K562 (cell line): ENCODE measurements around the gene PRKACG. TPM values are rescaled to one million over a fixed set of nuclear protein-coding genes. Genes with fewer than 3 reads are reported as not detected.
A peak's percentile ranks its signal among the peaks of the same experiment; 100 is the strongest.

ENCODE experiments used
- CBX5 ChIP-seq: IDR thresholded peaks from 2 replicates; pipeline ENCODE4 v1.6.1; 2014; ENCODE audit warnings: low read depth, borderline replicate concordance
- CREB1 ChIP-seq, 2 experiments: sonication (generic) in 1 of 2; formaldehyde crosslinking in 1 of 2; IDR thresholded peaks; 2 replicates each; pipeline versions ENCODE4 v1.6.1 to v1.8.0; 2012 to 2022; ENCODE audit warnings: inconsistent platforms in 1 of 2, mild to moderate bottlenecking in 1 of 2, missing genetic modification reagents in 1 of 2, moderate library complexity in 1 of 2
- HDAC1 ChIP-seq, 2 experiments: fragments of 450-650 bp; IDR thresholded peaks; 2 replicates each; pipeline ENCODE4 v1.6.1; 2016 to 2017; ENCODE audit warnings: inconsistent platforms in 1 of 2, mild to moderate bottlenecking in 1 of 2, moderate library complexity in 1 of 2
- KDM5B ChIP-seq: fragments of 200-600 bp; sonication (generic); IDR thresholded peaks from 2 replicates; pipeline ENCODE4 v1.6.1; 2012; ENCODE audit warnings: low read depth, mild to moderate bottlenecking, moderate library complexity, low read length, control low read depth, inconsistent platforms; ENCODE audit not compliant: insufficient replicate concordance
- PHF8 ChIP-seq: fragments of 200-600 bp; sonication (generic); IDR thresholded peaks from 2 replicates; pipeline ENCODE4 v1.6.1; 2012; ENCODE audit warnings: mixed run types, mild to moderate bottlenecking, inconsistent platforms, low read length, moderate library complexity, borderline replicate concordance
- POLR2A ChIP-seq: fragments of 450-650 bp; conservative IDR thresholded peaks from 2 replicates; pipeline ENCODE4 v1.6.1; 2016
- RBM25 ChIP-seq: fragments of 200-400 bp; formaldehyde crosslinking; IDR thresholded peaks from 2 replicates; pipeline ENCODE4 v1.6.1; 2018; ENCODE audit warnings: low read length, low read depth, moderate library complexity; ENCODE audit not compliant: severe bottlenecking
- SIN3A ChIP-seq, 2 experiments: fragments of 150-350 bp in 1 of 2; IDR thresholded peaks; 2 replicates each; pipeline ENCODE4 v1.6.1; 2011 to 2016; ENCODE audit warnings: borderline replicate concordance in 2 of 2, low read depth in 2 of 2, low read length in 2 of 2, mild to moderate bottlenecking in 2 of 2, moderate library complexity in 2 of 2; ENCODE audit not compliant: control insufficient read depth in 1 of 2
- TEAD4 ChIP-seq, 2 experiments: sonication (generic) in 1 of 2; formaldehyde crosslinking in 1 of 2; IDR thresholded peaks; 2 replicates each; pipeline versions ENCODE4 v1.6.1 to v1.8.0; 2012 to 2022; ENCODE audit warnings: borderline replicate concordance in 1 of 2, inconsistent platforms in 1 of 2, low read length in 1 of 2, mild to moderate bottlenecking in 1 of 2, missing genetic modification reagents in 1 of 2
- TOE1 ChIP-seq, 2 experiments: fragments of 450-650 bp in 1 of 2; sonication (generic) in 1 of 2; formaldehyde crosslinking in 1 of 2; IDR thresholded peaks; 2 replicates each; pipeline versions ENCODE4 v1.7.1 to v1.8.0; 2016 to 2022; ENCODE audit warnings: borderline replicate concordance in 2 of 2, mild to moderate bottlenecking in 2 of 2, antibody characterized with exemption in 1 of 2, inconsistent platforms in 1 of 2, low read depth in 1 of 2, missing genetic modification reagents in 1 of 2, moderate library complexity in 1 of 2
- ZNF644 ChIP-seq: fragments of 200-800 bp; sonication (Bioruptor generic); IDR thresholded peaks from 2 replicates; pipeline ENCODE4 v1.6.1; 2016; ENCODE audit warnings: low read depth, missing genetic modification characterization, missing compliant biosample characterization
- polyA plus RNA-seq, 8 experiments: library from polyadenylated mRNA; depleted of rRNA in 4 of 8; stranded (reverse) in 5 of 8; unstranded in 3 of 8; fragments of >200 nt; fragmentation: Nextera tagmentation in 2 of 8; fragmentation: Illumina TruSeq in 1 of 8; extraction: Ambion mirVana in 2 of 8; extraction: Trizol in 1 of 8; gene quantifications; 2 replicates each; pipeline versions ENCODE4 v1.2.1 to v1.2.3, GENCODE V29; 2011 to 2014; ENCODE audit warnings: inconsistent platforms in 1 of 8, missing spikeins in 1 of 8
- total RNA-seq, 7 experiments: library from RNA; depleted of rRNA in 6 of 7; stranded (reverse); fragments of >200 nt in 6 of 7; fragmentation: Illumina TruSeq in 2 of 7; extraction: Trizol in 2 of 7; gene quantifications; 2 replicates each; pipeline versions ENCODE4 v1.2.1 to v1.2.3, GENCODE V29; 2011 to 2021; ENCODE audit warnings: low replicate concordance in 1 of 7
- TF ChIP-seq, protein P1 (sequence below): fragments of 250-450 bp; sonication (Bioruptor Pico); IDR thresholded peaks from 2 replicates; pipeline ENCODE4 v1.5.0; 2021
- TF ChIP-seq, protein P2 (sequence below), 2 experiments: fragments of 450-650 bp in 1 of 2; IDR thresholded peaks; 2 replicates each; pipeline ENCODE4 v1.6.1; 2011 to 2017; ENCODE audit warnings: low read depth in 2 of 2, antibody characterized with exemption in 1 of 2, borderline replicate concordance in 1 of 2, low read length in 1 of 2, mild to moderate bottlenecking in 1 of 2, mixed read lengths in 1 of 2; ENCODE audit not compliant: control insufficient read depth in 1 of 2
- TF ChIP-seq, protein P3 (sequence below): fragments of 450-650 bp; IDR thresholded peaks from 2 replicates; pipeline ENCODE4 v1.6.1; 2017; ENCODE audit warnings: antibody characterized with exemption
- TF ChIP-seq, protein P4 (sequence below): fragments of 200-800 bp; sonication (Bioruptor generic); IDR thresholded peaks from 2 replicates; pipeline ENCODE4 v1.6.1; 2017; ENCODE audit warnings: missing genetic modification characterization, missing compliant biosample characterization

The PRKACG gene
- total and polyA plus RNA-seq, 9 of the 15 experiments (the other 6 are each of a cell fraction or from before 2014, with no cell fraction given), result not detected

DNA sequence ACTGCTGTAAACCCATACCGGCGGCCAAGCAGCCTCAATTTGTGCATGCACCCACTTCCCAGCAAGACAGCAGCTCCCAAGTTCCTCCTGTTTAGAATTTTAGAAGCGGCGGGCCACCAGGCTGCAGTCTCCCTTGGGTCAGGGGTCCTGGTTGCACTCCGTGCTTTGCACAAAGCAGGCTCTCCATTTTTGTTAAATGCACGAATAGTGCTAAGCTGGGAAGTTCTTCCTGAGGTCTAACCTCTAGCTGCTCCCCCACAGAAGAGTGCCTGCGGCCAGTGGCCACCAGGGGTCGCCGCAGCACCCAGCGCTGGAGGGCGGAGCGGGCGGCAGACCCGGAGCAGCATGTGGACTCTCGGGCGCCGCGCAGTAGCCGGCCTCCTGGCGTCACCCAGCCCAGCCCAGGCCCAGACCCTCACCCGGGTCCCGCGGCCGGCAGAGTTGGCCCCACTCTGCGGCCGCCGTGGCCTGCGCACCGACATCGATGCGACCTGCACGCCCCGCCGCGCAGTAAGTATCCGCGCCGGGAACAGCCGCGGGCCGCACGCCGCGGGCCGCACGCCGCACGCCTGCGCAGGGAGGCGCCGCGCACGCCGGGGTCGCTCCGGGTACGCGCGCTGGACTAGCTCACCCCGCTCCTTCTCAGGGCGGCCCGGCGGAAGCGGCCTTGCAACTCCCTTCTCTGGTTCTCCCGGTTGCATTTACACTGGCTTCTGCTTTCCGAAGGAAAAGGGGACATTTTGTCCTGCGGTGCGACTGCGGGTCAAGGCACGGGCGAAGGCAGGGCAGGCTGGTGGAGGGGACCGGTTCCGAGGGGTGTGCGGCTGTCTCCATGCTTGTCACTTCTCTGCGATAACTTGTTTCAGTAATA, 21.8 kb upstream of the PRKACG start, which contains the start of gene FXN (continued):
- TF ChIP-seq, protein P1, sequence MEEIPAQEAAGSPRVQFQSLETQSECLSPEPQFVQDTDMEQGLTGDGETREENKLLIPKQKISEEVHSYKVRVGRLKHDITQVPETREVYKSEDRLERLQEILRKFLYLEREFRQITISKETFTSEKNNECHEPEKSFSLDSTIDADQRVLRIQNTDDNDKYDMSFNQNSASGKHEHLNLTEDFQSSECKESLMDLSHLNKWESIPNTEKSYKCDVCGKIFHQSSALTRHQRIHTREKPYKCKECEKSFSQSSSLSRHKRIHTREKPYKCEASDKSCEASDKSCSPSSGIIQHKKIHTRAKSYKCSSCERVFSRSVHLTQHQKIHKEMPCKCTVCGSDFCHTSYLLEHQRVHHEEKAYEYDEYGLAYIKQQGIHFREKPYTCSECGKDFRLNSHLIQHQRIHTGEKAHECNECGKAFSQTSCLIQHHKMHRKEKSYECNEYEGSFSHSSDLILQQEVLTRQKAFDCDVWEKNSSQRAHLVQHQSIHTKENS (CRISPR knock-in tag), result no peak
- TF ChIP-seq PHF8, result peak; percentile 81; the same call in 1 of the 2 replicates
- TF ChIP-seq HDAC1 (IDR thresholded peaks at IDR 0.05), result peak in 1 of 2 experiments; percentile 63; a peak in 2 of 4 replicates
- TF ChIP-seq, protein P2, sequence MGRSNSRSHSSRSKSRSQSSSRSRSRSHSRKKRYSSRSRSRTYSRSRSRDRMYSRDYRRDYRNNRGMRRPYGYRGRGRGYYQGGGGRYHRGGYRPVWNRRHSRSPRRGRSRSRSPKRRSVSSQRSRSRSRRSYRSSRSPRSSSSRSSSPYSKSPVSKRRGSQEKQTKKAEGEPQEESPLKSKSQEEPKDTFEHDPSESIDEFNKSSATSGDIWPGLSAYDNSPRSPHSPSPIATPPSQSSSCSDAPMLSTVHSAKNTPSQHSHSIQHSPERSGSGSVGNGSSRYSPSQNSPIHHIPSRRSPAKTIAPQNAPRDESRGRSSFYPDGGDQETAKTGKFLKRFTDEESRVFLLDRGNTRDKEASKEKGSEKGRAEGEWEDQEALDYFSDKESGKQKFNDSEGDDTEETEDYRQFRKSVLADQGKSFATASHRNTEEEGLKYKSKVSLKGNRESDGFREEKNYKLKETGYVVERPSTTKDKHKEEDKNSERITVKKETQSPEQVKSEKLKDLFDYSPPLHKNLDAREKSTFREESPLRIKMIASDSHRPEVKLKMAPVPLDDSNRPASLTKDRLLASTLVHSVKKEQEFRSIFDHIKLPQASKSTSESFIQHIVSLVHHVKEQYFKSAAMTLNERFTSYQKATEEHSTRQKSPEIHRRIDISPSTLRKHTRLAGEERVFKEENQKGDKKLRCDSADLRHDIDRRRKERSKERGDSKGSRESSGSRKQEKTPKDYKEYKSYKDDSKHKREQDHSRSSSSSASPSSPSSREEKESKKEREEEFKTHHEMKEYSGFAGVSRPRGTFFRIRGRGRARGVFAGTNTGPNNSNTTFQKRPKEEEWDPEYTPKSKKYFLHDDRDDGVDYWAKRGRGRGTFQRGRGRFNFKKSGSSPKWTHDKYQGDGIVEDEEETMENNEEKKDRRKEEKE (IDR thresholded peaks at IDR 0.05; ENCODE audit: borderline replicate concordance in 1 of 2, control insufficient read depth in 1 of 2, low read depth in 2 of 2, low read length in 1 of 2), result 0 out of 4 replicates have a peak, but pooled peaks of 1 of the 2 experiments have one; percentile 49
- TF ChIP-seq TEAD4 (IDR thresholded peaks at IDR 0.05; ENCODE audit: low read length), result peak; percentile 11; the same call in 1 of the 2 replicates
- TF ChIP-seq TEAD4 (CRISPR knock-in tag; IDR thresholded peaks at IDR 0.05; ENCODE audit: borderline replicate concordance), result no peak
- peak in 1 of 2 experiments; percentile 71; a peak in 1 of 4 replicates for TF ChIP-seq SIN3A (IDR thresholded peaks at IDR 0.05; ENCODE audit: borderline replicate concordance in 2 of 2, control insufficient read depth in 1 of 2, low read depth in 2 of 2, low read length in 2 of 2)
- TF ChIP-seq, protein P3, sequence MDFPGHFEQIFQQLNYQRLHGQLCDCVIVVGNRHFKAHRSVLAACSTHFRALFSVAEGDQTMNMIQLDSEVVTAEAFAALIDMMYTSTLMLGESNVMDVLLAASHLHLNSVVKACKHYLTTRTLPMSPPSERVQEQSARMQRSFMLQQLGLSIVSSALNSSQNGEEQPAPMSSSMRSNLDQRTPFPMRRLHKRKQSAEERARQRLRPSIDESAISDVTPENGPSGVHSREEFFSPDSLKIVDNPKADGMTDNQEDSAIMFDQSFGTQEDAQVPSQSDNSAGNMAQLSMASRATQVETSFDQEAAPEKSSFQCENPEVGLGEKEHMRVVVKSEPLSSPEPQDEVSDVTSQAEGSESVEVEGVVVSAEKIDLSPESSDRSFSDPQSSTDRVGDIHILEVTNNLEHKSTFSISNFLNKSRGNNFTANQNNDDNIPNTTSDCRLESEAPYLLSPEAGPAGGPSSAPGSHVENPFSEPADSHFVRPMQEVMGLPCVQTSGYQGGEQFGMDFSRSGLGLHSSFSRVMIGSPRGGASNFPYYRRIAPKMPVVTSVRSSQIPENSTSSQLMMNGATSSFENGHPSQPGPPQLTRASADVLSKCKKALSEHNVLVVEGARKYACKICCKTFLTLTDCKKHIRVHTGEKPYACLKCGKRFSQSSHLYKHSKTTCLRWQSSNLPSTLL, result no peak
- TF ChIP-seq RBM25, result peak; percentile 95
- TF ChIP-seq POLR2A, result peak; percentile 67
- 0 out of 2 replicates have a peak, but pooled peaks have one; percentile 8 for TF ChIP-seq CBX5
- TF ChIP-seq, protein P4, sequence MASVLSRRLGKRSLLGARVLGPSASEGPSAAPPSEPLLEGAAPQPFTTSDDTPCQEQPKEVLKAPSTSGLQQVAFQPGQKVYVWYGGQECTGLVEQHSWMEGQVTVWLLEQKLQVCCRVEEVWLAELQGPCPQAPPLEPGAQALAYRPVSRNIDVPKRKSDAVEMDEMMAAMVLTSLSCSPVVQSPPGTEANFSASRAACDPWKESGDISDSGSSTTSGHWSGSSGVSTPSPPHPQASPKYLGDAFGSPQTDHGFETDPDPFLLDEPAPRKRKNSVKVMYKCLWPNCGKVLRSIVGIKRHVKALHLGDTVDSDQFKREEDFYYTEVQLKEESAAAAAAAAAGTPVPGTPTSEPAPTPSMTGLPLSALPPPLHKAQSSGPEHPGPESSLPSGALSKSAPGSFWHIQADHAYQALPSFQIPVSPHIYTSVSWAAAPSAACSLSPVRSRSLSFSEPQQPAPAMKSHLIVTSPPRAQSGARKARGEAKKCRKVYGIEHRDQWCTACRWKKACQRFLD (CRISPR knock-in tag), result peak; percentile 59; the same call in 1 of the 2 replicates
- no peak for TF ChIP-seq CREB1 (IDR thresholded peaks at IDR 0.05)
- TF ChIP-seq CREB1 (CRISPR knock-in tag; IDR thresholded peaks at IDR 0.05), result 0 out of 2 replicates have a peak, but pooled peaks have one; percentile 30
- TF ChIP-seq KDM5B, result peak; percentile 52
- no peak for TF ChIP-seq ZNF644 (tag)
- TF ChIP-seq TOE1 (IDR thresholded peaks at IDR 0.05; ENCODE audit: borderline replicate concordance), result no peak
- no peak for TF ChIP-seq TOE1 (CRISPR knock-in tag; IDR thresholded peaks at IDR 0.05; ENCODE audit: borderline replicate concordance, low read depth)
